HG02840 (cell line): ENCODE measurements around the gene HOXA9.

ENCODE experiments used
- ATAC-seq: cut with Tn5 transposase; IDR thresholded peaks from one replicate; pipeline ENCODE4 v1.9.1; 2021; ENCODE audit warnings: mild to moderate bottlenecking, moderate library complexity, moderate number of reproducible peaks; ENCODE audit not compliant: unreplicated experiment, low FRiP score

HOXA9 gene

DNA sequence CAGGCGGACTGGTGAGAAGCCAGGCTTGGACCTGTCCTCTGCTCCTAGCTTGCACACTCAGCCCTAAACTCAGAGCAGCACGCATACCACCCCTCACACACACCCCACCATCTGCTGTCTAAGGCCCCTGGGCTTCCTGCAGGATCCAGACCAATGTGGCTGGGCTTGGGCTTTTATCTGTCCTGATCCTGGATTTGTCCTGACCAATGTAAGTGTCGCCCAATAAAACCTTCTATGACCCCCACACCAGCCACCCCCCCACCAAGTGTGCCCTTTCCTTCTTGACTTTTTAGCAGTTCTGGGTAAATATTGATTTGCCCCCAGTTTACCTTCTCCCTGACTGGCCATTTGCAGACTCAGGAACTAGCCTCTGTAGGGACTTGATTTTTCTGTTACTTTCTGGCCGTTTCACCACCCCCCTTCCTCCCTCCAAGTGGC, 36.3 kb upstream of the HOXA9 start:
- no peak for ATAC-seq

DNA sequence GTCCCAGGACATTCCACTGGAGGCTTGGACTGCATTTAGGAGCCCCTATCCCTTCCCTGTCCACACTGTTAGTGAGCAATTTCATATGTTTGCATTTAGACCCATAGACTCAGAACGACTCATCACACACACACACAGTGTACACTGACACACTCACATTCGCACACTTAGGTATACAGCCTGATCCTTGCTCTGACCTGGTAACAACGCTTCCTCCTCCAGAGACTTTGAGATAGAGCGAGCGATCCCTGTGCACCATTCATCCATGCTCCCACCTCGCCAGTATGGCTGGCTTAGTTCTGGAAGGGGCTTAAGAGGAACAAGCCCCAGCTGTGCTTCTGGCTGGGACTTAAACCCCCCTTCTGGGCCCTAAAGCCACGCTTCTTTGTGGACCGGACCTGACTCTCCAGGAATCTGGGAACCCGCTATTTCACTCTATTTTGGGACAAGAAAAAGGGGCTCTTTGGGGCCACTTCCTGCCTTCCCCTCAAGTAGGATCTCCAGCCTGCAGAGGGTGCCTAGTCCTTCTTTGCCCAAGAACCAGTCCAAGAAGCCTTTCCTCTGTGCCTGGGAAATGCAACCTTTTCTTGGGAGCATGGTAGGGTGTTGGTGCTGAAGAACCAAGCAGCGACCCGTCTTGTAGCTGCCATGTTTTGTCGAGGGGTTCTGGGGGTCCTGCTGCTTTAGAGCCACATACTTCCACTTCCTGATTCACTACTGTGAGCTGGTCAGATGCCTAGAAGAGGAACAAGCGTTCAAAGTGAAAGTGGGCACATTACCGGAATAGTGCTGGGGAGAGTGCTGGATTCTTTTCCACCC, 35.6 kb upstream of the HOXA9 start:
- ATAC-seq: no peak

DNA sequence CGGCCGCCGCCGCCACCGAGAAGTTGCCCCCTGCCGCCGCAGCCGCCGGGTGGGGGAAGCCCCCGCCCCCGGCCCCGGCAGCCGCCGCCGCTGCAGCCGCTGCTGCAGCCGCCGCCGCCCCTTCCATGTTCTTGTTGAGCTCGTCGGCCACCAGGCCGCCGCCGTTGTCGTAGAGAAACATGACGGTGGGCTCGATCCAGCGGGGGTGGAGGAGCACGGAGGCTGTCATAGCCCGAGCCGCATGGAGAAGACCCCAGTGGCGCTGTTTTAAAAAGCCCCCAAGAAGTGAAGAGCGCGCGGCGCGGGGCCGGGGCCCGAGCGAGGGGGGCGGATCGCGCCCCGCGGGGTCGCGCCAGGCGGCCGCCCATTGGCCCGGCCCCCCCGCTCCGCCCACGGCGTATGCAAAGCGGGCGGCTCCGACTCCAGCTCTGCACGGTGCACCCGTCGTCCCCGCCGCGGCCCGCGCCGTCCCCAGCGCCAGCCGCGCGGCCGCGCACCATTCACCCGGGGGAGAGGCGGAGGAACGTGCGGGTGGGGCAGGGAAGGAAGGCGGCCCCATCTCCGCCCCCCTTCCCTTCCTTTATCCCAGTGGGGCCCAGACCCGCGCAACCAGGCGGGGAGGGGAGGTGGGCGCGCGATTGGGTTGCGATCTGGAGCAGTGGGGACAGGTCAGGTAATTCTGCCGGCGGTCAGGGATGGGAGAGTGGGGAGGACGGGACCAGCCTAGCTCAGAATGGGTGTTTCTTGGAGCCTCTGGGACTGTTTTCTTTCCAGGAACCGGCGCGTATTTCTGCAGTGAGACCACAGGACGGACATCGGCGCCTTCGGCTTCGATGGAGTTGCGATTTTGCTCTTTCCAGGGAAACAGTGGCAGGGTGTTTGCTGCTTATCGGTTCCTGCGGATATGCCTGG, 34.8 kb upstream of the HOXA9 start, which contains the start of gene HOXA13:
Gene HOXA13 (minus strand): TSS at position 243 of the 912 bp plus-strand sequence. CDS start 14 bp downstream, at position 229.
- ATAC-seq: no peak

DNA sequence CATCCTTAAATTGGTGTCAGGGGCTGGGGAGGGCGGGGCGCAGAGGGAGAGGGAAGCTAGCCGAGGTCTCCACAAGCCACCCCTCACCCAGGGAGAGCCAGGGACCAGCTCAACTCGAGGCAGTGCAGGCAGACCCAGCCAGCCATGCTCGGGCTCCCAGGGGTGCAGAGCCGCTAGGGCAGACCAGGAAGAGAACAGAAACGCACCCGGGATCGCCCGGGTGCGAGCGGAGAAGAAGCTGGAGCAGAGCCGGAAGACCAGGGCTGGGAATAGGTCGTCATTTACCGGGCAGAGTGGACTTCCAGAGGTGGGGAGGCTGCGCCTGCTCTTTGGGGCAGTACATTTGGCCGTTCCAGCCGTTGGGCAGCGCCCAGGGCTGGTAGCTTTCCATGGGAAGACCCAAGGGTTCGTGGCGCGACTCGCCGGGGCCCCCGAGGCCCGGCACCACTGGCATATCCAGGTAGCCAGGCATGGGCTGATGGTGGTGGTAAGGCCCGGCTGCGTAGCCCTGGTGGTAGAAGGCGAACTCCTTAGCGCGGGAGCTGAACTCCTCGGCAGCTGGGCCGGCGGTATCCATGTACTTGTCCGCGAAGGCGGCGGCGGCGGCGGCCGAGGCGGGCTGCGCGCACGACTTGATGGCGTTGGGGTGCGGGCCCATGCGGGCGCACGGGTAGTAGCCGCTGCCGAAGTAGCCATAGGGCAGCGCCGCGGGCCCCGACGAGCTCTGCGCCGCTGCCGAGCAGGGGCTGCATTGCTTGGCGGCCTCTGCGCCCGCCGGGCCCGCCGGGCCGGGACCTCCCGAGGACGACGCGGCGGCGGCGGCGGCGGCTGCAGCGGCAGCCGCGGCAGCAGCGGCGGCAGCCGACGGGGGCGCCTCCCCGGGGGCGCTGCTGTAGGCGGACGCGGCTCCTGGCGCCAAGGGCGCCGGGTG, 33.8 kb upstream of the HOXA9 start:
- ATAC-seq: no peak

DNA sequence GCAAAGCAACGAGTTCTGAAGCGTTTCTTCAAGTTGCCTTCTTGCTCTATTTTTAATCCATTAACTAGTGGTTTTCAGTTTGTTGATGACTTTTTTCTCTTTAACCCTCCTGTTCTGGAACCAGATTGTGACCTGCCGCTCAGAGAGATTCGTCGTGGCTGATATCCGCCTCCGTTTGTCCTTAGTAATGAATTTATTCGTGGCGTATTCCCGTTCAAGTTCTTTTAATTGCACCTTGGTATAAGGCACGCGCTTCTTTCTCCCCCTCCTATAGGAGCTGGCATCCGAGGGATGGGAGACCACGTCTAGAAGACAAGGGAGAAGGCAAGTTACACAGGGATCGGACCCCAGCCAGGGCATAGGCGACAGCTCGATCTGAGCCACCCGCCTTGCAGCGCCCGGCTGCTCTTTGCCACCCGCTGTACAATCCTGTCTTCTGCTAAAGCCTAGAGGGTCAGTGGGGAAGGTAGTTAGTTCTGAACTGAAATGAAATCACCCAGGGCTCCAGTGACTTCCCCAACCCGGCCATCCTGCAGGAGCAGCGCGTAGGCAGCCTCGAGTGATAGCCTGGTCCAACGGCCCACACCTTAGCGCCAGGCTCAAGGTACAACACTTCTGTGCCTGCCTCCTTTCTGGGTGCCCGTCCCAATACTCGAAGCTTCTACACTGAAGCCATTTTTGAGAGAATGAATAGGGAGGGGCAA, 33.0 kb upstream of the HOXA9 start:
- ATAC-seq: no peak

DNA sequence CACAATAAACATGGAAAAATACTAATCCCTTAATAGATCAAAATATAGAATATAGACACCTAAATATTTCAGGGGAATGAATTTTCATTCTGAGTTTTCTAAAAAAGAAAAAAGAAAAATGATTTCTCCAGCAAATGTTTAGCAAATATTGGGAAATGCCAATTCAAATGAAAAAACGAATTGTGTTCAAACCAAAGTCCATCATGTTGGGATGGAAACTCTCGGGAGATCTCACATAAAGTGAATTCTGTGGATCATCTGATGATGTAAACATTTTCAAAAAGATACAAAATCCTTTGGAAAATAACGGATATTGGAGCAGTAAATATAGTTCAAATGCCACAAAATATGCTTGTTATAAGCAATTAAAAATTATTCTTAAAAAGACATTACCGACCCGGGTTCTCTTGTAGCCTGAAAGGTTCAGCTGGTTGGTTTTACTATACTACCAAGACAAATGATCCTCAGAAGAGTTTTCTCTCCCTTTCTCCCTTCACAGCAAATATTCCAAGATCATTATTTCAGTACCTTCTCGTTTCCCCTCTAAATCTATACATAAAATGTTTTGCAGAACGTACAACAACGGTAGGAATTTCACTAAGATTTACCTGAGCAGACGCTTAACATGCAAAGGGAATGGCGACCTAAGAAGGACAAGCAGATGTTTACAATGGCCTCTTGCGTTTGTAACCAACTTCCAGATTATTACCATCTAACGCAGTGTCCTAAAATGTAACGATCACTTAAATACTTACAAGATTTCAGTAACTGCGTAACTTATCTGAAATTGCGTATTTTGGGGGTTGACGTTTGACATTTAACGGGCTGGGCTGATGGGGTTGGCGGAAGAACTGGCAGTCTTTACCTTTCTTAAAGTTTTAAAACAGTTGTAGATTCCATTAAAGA, 32.1 kb upstream of the HOXA9 start:
- no peak for ATAC-seq

DNA sequence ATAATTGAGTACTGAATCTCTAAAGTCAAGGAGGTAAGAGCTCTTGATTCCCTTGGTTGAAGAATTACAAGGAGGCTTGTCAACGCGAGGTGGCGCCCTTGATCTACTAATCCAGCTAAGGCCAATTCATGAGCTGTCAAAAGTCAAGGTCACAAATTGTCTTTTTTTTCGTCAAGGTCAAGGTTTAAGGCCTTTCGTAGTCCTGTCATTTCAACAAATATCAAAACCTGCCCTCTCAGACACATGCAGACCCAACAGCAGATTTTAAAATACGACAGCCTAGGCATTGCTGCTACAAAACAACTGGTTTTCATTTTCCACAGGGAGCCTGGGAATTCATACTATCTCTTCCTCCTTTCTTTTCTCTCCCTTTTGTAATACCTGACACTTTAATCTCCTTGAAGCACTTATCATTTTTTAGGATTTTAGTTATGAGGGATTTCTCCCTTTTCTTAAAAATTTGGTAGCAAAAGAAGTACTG, 31.0 kb upstream of the HOXA9 start:
- ATAC-seq: no peak

DNA sequence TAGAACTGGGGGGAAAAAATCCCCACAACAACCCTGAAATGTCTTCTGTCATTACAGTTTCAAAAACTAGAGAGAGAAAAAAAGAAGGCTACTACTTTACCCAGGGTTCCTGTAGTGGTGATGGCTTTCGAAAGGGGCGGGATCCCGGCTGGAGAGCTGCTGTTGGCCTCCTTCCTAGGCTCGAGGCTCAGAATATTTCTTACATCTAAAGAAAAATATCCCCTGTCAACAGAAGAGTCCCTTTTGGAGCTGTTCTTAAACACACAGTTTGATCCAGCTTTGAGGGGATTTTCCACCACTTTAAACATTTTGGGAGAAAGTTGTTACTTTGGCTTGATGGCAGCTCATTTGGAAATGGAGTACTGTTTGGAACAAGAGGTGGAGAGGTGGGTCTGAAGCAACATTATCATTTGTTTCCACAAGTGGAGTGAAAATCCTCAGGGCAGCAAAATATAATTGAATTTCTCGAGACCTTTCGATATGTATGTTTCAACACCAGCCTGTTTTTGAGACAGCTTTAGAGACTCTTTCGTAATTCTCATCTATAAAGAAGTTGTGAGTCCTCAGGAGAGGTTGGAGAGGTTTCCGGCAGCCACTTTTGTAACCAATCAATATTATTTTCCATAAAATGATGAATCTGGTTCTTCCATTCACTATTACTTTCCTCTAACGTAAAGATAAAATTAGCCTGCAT, 29.5 kb upstream of the HOXA9 start:
- no peak for ATAC-seq

DNA sequence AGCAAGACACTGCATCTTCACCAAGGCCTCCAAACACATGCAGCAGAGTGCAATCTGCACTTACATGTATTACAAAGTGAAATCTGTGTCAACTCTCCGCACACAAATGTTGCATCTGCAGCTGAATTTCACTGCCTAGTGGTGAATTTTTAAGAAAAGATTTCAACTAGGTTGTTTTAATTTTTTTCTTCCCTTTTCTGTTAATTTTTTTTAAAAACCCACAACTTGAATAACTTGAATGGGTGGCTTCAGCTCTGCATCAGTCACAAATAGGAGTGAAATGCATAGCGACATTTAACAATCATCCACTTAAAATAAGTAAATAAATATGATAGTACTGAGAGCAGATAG, 28.6 kb upstream of the HOXA9 start:
- ATAC-seq: no peak

DNA sequence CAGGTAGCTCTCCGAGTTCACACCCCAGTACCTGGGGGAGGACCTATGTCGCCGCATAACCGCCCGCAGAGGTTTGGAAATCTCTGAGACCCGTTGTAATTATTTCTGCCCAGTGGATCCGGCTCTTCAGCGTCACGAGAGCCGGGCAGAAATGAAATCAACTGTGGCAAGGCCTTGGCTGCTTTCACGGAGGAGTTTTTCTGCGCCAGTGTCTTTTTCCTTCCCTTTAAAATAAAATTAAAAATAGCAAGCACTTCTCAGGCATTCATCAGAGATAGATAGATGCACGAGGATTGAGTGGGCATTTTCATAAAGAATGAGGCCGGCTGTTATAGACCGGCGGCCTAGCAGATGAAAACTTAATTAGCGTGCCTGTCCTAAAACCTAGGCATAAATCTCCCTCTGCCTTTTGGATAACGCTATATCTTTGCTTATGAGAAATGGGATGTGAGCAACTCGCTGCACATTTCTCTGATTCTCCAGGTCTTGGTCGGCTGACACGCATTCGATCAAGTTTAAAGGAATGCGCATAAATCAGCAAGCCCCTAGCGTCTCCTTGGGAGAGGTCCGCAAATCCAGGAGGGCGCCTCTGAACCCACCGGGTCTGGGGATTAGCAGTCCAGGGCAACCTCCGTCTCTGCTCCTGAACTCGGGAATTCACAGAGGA, 28.1 kb upstream of the HOXA9 start:
- ATAC-seq: no peak

DNA sequence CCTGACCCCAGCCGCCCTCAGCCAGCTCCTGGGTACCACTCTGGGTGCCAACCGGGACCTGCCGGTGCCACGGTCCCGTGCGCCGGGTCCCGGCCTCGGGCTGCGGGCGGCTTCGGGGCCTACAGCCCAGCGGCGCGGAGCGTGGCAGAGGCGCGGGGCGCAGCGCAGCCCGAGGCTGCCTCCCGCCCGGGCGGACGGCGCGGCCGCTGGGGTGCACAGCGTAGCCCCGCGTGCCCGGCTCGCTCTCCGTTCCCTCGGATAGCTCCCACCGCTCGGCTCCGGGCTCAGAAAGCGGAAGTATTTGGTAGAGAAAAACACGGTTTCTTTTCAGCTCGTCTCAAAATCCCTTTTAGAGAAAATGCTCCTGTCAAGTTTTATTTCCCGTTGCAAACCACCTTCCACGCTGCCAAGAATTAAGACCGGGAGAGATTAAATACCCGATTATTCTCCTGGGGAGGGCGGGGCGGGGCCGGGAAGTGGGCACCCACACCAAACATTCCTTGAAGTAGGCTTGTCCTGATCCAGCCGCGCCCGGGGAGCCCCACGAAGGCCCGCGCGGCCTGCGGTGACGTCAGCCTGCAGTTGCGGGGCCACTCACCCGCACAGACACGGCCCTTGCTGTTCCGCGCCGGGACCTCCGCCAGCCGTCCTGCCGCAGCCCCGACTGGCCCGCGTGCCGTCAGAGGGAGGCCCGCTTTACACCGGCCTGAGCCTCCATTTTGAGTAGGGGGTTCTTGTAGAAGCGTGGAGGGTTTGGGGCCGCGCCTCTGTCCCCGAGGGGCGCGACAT, 27.4 kb upstream of the HOXA9 start:
- ATAC-seq: no peak

DNA sequence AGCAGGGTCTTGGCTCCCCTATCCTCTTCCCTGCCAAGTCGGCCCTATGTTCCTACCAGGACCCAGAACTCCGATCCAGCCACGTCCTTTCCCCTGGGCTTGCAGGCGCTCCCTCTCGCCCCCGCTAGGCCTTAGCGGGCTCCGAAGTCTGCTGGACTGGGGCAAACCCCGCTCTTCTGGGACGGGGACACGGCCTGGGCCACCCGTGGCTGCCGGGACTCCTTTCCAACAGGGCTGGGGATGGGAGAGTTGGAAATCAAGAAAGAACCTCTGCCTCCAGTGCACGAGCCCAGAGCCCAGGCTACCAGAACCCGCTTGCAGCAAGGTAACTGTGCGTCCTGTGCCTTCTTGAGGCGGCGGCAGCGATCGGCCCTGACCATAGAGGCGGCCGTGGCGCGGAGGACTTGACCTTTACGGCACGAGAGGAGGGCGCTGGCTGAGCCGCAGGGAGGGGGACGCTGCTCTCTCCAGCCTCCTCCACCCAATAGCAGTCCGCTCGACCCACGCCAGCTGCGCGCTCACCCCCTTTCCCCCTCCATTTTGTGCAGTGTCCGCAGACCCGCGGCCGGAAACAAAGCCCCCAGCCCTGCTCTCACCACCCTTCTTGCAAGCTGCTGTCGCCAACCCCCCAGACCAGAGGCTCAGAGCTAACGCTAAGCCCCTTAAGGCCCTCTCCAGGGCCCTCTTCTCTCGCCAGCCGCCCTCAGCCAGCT, 26.7 kb upstream of the HOXA9 start:
- ATAC-seq: no peak

DNA sequence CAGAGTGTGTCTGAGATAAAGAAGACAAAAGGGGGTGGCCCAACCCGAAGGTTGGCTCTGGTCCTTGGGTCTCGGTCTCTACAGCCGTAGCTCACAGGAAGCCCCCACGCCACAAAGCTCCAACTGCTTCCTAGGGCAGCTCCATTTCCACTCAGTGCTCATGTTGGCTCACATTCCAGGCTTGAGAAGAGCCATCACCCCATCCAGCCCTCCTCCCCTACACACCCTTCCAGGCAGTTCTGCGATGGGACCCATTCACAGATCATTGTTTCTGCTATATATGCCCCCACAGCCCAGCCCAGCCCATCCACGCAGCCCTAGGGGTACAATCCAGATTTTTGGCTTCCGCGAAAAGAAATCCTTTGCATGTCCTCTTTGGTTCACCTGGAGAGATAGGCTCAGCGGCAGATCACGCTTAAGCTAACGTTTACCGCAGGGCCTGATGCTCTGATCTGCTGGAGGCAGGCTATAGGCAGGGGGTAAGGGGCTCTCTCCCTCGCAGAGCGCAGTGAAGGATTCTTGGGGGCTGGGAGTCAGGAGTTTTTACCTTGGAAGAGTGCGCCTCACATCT, 25.9 kb upstream of the HOXA9 start:
- no peak for ATAC-seq

DNA sequence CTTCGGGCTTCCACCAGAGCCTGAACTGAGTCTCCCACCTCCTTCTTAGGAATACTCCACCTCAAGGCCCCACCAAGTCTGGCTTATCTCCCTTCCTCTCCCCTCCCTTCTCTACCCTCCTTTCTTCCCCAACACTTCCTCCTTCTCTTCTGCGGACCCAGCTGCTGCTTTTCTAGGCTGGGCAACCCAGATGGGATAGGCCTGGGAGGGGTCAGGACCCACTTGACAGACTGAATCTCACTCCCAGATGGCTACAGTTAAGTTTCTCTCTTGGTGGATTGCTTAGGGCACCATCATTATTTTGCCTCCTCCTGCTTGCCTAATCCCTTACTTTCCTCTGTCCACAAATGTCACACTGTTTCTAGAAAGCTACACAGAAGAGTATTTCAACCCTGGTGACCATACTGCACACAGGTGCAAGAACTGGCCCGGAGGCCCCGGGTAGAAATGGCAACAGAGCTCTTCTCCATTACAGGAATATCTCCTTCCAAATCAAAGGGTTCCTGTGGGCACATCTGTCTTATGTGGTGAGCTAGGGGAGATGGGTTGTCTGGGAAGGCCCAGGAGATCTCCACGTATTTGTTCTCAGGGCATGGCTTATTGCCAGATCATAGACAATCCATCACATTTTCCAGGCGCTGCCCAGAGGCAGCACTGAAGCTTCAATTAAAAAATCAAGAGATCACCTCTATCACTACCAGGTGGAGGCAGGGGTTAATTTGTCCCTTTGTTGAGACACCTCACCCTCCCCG, 24.8 kb upstream of the HOXA9 start:
- ATAC-seq: no peak
